Sigmoid colon (tissue), 3 donors: ENCODE data around the gene MROH2A.

Experiments used
- CTCF ChIP-seq, 4 experiments: fragments of 450-650 bp in 3 of 4; fragments of 200-600 bp in 1 of 4; IDR thresholded peaks; one replicate each; pipeline ENCODE4 v1.5.1; 2016 to 2019; ENCODE audit warnings: antibody characterized with exemption in 4 of 4, mild to moderate bottlenecking in 3 of 4, moderate library complexity in 2 of 4
- POLR2A ChIP-seq, 2 donors: fragments of 450-650 bp; IDR thresholded peaks; one replicate each; pipeline ENCODE4 v1.6.1; 2016; ENCODE audit warnings: antibody characterized with exemption in 2 of 2, mild to moderate bottlenecking in 2 of 2, moderate library complexity in 2 of 2

- TF ChIP-seq CTCF (IDR thresholded peaks at IDR 0.05) (no peak), POLR2A (IDR thresholded peaks at IDR 0.05) (no peak)
Measured at GRCh38 chr2:233800208-233800607, 22.1 kb downstream of the MROH2A start.
